ENCODE measurements around the gene GIGYF2. TPM values are rescaled to one million over a fixed set of nuclear protein-coding genes. Genes with fewer than 3 reads are reported as not detected.
A peak's percentile ranks its signal among the peaks of the same experiment; 100 is the strongest.

The GIGYF2 gene
- total RNA-seq, 1 experiment from 2014 or later: 97.2 TPM

GRCh38 chr2:232795920-232796319 lies 98.8 kb downstream of the GIGYF2 start:
- no peak overlapping the region for H3K4me3 ChIP-seq
- H3K9me3 ChIP-seq (replicated peaks): no peaks in the 10 kb centered on the region
- no peak overlapping the region for H3K27ac ChIP-seq
- no peaks in the 10 kb centered on the region for H3K4me1 ChIP-seq
- H3K27me3 ChIP-seq: no peaks in the 10 kb centered on the region
- H3K36me3 ChIP-seq: peaks cover 78% of the 10 kb centered on the region
- DNase-seq: no peak

DNA sequence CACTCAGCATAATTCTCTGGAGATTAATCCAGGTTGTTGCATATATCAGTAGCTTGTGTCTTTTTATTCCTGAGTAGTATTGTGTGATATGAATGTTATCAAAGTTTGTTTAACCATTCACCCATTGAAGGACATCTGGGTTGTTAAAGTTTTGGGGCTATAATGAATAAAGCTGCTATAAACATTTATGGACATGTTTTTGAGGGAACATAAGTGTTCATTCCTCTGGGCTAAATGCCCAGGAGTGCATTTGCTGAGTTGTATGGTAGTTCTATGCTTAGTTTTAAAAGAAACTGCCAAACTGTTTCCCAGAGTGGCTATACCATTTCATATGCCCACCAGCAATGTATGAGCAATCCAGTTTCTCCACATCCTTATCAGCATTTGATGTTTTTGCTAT lies 101.1 kb downstream of the GIGYF2 start:
- H3K4me3 ChIP-seq: no peak overlapping the region
- H3K27me3 ChIP-seq: no peaks in the 10 kb centered on the region
- H3K9me3 ChIP-seq (replicated peaks): 0 out of 2 replicates have a peak, but pooled peaks cover 6% of the 10 kb centered on the region
- H3K4me1 ChIP-seq: no peaks in the 10 kb centered on the region
- H3K27ac ChIP-seq: no peak overlapping the region
- DNase-seq: no peak
- peaks cover 72% of the 10 kb centered on the region for H3K36me3 ChIP-seq

- 0 out of 2 replicates have a peak, but pooled peaks cover 6% of the 10 kb centered on the region for H3K9me3 ChIP-seq (replicated peaks)
- DNase-seq: no peak
- H3K36me3 ChIP-seq: peaks cover 54% of the 10 kb centered on the region
- H3K4me1 ChIP-seq: no peaks in the 10 kb centered on the region
- H3K27ac ChIP-seq: no peak overlapping the region
- no peak overlapping the region for H3K4me3 ChIP-seq
- H3K27me3 ChIP-seq: no peaks in the 10 kb centered on the region
Measured at GRCh38 chr2:232800166-232800565, 103.0 kb downstream of the GIGYF2 start.

GRCh38 chr2:232802091-232802490 lies 105.0 kb downstream of the GIGYF2 start:
- H3K27me3 ChIP-seq: no peaks in the 10 kb centered on the region
- no peak overlapping the region for H3K27ac ChIP-seq
- 0 out of 2 replicates have a peak, but pooled peaks cover 6% of the 10 kb centered on the region for H3K9me3 ChIP-seq (replicated peaks)
- H3K4me1 ChIP-seq: no peaks in the 10 kb centered on the region
- DNase-seq: no peak
- H3K4me3 ChIP-seq: no peak overlapping the region
- peaks cover 51% of the 10 kb centered on the region for H3K36me3 ChIP-seq

- no peak overlapping the region for H3K4me3 ChIP-seq
- no peaks in the 10 kb centered on the region for H3K27me3 ChIP-seq
- no peak overlapping the region for H3K27ac ChIP-seq
- no peaks in the 10 kb centered on the region for H3K9me3 ChIP-seq (replicated peaks)
- DNase-seq: no peak
- H3K4me1 ChIP-seq: no peaks in the 10 kb centered on the region
- peaks cover 65% of the 10 kb centered on the region for H3K36me3 ChIP-seq
Measured at GRCh38 chr2:232809349-232810124, 112.4 kb downstream of the GIGYF2 start.

DNA sequence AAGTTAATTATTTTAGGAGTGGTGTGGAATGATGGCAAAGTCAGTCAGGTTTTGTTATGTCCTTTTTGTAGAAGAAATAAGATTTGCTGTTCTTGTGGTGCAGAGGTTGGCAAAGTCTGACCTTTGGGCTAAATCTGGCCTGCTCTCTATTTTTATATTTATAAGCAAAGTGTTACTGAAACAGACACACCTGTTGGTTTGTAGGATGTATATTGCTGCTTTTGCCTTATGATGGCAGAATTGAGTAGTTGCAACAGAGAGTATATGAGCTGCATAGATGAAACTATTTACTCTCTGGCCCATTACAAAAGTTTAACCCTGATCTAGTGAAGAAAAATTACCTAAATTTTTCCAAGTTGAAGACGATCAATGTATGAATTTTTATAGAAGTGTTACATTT lies 113.3 kb downstream of the GIGYF2 start:
- no peaks in the 10 kb centered on the region for H3K4me1 ChIP-seq
- H3K36me3 ChIP-seq: peaks cover 71% of the 10 kb centered on the region
- H3K27ac ChIP-seq: no peak overlapping the region
- no peak overlapping the region for H3K4me3 ChIP-seq
- no peaks in the 10 kb centered on the region for H3K27me3 ChIP-seq
- H3K9me3 ChIP-seq (replicated peaks): no peaks in the 10 kb centered on the region
- no peak for DNase-seq

DNA sequence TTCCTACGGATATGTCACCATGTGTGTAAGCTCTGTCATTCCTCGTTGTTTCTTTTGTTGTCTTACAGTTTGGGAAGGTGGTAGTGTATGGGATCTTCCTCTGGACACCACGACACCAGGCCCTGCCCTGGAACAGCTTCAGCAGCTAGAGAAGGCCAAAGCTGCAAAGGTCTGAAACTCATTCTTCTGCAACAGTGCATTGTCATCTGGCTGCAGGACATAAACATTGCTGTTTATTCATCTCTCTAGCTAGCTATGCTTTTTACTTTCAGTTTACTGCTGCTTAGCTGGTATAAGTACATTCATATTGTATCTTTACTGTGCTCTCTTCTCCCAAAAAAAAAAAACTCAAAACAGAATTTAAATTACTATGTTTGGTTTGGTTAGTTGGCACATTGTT lies 118.4 kb downstream of the GIGYF2 start:
- Histone ChIP-seq H3K4me1 (peaks cover 13% of the 10 kb centered on the region), H3K4me3 (no peak overlapping the region), H3K27ac (no peak overlapping the region), H3K36me3 (peaks cover 83% of the 10 kb centered on the region), H3K27me3 (no peaks in the 10 kb centered on the region), H3K9me3 (replicated peaks) (no peaks in the 10 kb centered on the region)
- no peak for DNase-seq

DNA sequence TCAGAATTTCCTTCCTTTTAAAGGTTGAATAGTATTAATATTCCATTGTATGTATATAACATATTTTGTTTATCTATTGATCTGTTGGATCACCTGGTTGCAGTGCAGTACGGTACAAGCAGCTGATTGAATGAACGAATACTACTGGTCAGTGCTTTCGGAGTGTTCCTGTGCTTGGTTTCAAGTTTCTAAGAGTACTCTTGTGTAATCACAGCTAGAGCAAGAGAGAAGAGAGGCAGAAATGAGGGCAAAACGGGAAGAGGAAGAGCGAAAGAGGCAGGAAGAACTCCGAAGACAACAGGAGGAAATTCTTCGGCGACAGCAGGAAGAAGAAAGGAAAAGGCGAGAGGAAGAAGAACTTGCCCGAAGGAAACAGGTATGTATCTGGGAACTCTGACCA lies 119.5 kb downstream of the GIGYF2 start:
- Histone ChIP-seq H3K9me3 (replicated peaks) (no peaks in the 10 kb centered on the region), H3K4me3 (no peak overlapping the region), H3K27ac (no peak overlapping the region), H3K36me3 (peaks cover 78% of the 10 kb centered on the region), H3K27me3 (no peaks in the 10 kb centered on the region), H3K4me1 (peaks cover 13% of the 10 kb centered on the region)
- no peak for DNase-seq

DNA sequence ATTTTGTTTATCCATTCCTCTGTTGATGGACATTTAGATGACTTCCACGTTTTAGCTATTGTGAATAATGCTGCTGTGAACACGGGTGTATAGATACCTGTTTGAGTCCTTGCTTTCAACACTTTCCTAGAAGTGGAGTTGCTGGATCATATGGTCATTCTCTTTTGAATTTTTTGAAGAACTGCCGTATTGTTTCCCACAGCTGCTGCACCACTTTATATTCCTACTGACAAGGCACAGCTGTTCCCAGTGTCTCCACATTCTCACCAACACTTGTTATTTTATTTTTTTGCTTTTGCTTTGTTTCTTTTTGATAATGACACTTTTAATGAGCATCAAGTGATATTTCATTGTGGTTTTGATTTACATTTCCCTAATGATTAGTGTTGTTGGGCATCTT lies 120.6 kb downstream of the GIGYF2 start:
- Histone ChIP-seq H3K9me3 (replicated peaks) (no peaks in the 10 kb centered on the region), H3K27me3 (no peaks in the 10 kb centered on the region), H3K4me3 (no peak overlapping the region), H3K27ac (peak overlapping the region; percentile 66), H3K36me3 (peaks cover 75% of the 10 kb centered on the region), H3K4me1 (peaks cover 13% of the 10 kb centered on the region)
- DNase-seq: peak; percentile 31 to 73

- Histone ChIP-seq H3K27ac (no peak overlapping the region), H3K27me3 (no peaks in the 10 kb centered on the region), H3K36me3 (peaks cover 65% of the 10 kb centered on the region), H3K4me1 (no peaks in the 10 kb centered on the region; the same call in 1 of the 2 replicates), H3K9me3 (replicated peaks) (no peaks in the 10 kb centered on the region), H3K4me3 (no peak overlapping the region)
- DNase-seq: no peak
Measured at GRCh38 chr2:232829988-232830387, 132.9 kb downstream of the GIGYF2 start.

DNA sequence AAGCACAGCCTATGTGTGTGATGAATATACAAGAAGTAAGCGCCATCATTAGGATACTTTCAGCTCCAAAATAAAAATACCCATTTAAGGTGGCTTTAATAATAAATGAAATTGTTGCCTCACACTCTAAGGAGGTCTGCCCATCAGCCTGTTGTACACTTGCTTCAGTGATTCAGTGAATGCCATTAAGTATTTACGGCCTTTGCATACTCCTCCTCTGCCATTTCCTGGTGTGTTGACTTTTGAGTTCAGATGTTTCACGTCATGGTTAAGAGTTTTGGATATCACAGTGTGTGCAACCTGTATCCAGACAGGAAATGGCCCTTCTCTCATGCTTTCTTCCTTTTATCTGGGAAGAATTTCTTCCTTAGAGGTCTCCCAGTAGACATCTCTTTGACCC lies 134.4 kb downstream of the GIGYF2 start:
- H3K4me1 ChIP-seq: no peaks in the 10 kb centered on the region; the same call in 1 of the 2 replicates
- no peak overlapping the region for H3K4me3 ChIP-seq
- H3K27ac ChIP-seq: no peak overlapping the region
- H3K9me3 ChIP-seq (replicated peaks): no peaks in the 10 kb centered on the region
- no peaks in the 10 kb centered on the region for H3K27me3 ChIP-seq
- H3K36me3 ChIP-seq: peaks cover 59% of the 10 kb centered on the region
- DNase-seq: no peak

DNA sequence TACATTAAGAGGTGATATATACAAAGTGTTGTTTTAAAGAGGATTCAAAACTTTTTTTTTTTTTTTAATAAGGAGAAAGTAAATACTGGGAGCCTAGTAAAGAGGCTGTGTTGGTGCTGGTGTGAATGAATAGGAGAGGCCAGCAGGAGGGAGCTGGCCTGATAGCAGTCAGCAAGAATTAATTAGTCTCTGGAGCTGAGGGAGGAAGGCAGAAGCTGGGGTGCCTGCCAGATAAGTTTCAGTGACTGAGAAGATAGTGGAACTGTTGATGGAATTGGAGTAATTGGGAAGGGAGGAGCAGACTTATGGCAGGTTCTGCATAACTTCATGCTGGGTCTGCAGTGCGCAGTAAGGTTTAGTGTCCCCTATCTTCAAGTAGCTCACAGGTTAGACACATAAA lies 136.7 kb downstream of the GIGYF2 start:
- no peaks in the 10 kb centered on the region for H3K27me3 ChIP-seq
- no peak overlapping the region for H3K4me3 ChIP-seq
- no peak overlapping the region for H3K27ac ChIP-seq
- H3K4me1 ChIP-seq: no peaks in the 10 kb centered on the region; the same call in 1 of the 2 replicates
- no peaks in the 10 kb centered on the region for H3K9me3 ChIP-seq (replicated peaks)
- DNase-seq: no peak
- peaks cover 62% of the 10 kb centered on the region for H3K36me3 ChIP-seq

GRCh38 chr2:232835687-232836208 lies 138.6 kb downstream of the GIGYF2 start:
- peaks cover 66% of the 10 kb centered on the region for H3K36me3 ChIP-seq
- no peaks in the 10 kb centered on the region for H3K9me3 ChIP-seq (replicated peaks)
- H3K27me3 ChIP-seq: no peaks in the 10 kb centered on the region
- no peak overlapping the region for H3K27ac ChIP-seq
- no peak overlapping the region for H3K4me3 ChIP-seq
- DNase-seq: peak; percentile 14 to 48
- no peaks in the 10 kb centered on the region; the same call in 1 of the 2 replicates for H3K4me1 ChIP-seq

GRCh38 chr2:232836934-232837333 lies 139.8 kb downstream of the GIGYF2 start:
- no peaks in the 10 kb centered on the region for H3K9me3 ChIP-seq (replicated peaks)
- DNase-seq: no peak
- no peak overlapping the region for H3K4me3 ChIP-seq
- H3K36me3 ChIP-seq: peaks cover 67% of the 10 kb centered on the region
- no peak overlapping the region for H3K27ac ChIP-seq
- no peaks in the 10 kb centered on the region for H3K27me3 ChIP-seq
- no peaks in the 10 kb centered on the region; the same call in 1 of the 2 replicates for H3K4me1 ChIP-seq

GRCh38 chr2:232838406-232838874 lies 141.3 kb downstream of the GIGYF2 start:
- Histone ChIP-seq H3K9me3 (replicated peaks) (no peaks in the 10 kb centered on the region), H3K4me1 (no peaks in the 10 kb centered on the region; the same call in 1 of the 2 replicates), H3K27ac (no peak overlapping the region), H3K4me3 (no peak overlapping the region), H3K27me3 (no peaks in the 10 kb centered on the region), H3K36me3 (peaks cover 62% of the 10 kb centered on the region)
- no peak for DNase-seq
